HEK293T (cell line): ENCODE measurements around the gene PNPLA8.

Experiments used
- ARNT ChIP-seq: fragments of 450-650 bp; IDR thresholded peaks from 2 replicates; pipeline ENCODE4 v1.6.1; 2017; ENCODE audit warnings: mild to moderate bottlenecking
- CTBP1 ChIP-seq: fragments of 450-650 bp; IDR thresholded peaks from 2 replicates; pipeline ENCODE4 v1.6.1; 2016; ENCODE audit warnings: borderline replicate concordance
- FOXA1 ChIP-seq: fragments of 450-650 bp; IDR thresholded peaks from 2 replicates; pipeline ENCODE4 v1.6.1; 2016; ENCODE audit warnings: mild to moderate bottlenecking
- FOXK2 ChIP-seq: fragments of 450-650 bp; IDR thresholded peaks from 2 replicates; pipeline ENCODE4 v1.6.1; 2016; ENCODE audit warnings: mild to moderate bottlenecking
- FOXM1 ChIP-seq: fragments of 450-650 bp; IDR thresholded peaks from 2 replicates; pipeline ENCODE4 v1.6.1; 2017; ENCODE audit warnings: mild to moderate bottlenecking, borderline replicate concordance
- L3MBTL2 ChIP-seq: fragments of 450-650 bp; conservative IDR thresholded peaks from 2 replicates; pipeline ENCODE4 v1.6.1; 2016; ENCODE audit warnings: mild to moderate bottlenecking
- SP1 ChIP-seq: fragments of 450-650 bp; IDR thresholded peaks from 2 replicates; pipeline ENCODE4 v1.6.1; 2017
- SUZ12 ChIP-seq: fragments of 450-650 bp; IDR thresholded peaks from 2 replicates; pipeline ENCODE4 v1.6.1; 2016; ENCODE audit warnings: mild to moderate bottlenecking
- TARDBP ChIP-seq: fragments of 450-650 bp; IDR thresholded peaks from 2 replicates; pipeline ENCODE4 v1.6.1; 2016
- TF ChIP-seq, protein P1 (sequence below): fragments of 450-650 bp; IDR thresholded peaks from 2 replicates; pipeline ENCODE4 v1.6.1; 2016

DNA sequence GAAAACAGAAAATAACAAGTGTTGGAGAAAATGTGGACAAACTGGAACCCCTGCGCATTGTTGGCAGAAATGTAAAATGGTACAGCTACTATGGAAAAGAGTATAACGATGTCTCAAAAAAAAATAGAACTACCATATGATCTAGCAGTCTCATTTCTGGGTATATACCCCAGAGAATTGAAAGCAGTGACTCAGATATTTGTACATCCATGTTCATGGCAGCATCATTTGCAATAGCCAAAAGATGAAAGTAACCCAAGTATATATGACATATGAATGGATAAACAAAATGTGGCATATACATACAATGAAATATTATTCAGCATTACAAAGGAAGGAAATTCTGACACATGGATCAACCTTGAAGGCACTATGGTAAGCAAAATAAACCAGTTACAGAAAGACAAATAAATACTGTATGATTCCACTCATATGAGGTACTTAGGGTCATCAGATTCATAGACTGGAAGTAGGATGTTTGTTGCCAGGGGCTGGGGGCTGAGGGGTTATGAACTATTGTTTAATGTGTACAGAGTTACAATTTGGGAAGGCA lies 74.6 kb downstream of the PNPLA8 start:
- TF ChIP-seq, protein P1, sequence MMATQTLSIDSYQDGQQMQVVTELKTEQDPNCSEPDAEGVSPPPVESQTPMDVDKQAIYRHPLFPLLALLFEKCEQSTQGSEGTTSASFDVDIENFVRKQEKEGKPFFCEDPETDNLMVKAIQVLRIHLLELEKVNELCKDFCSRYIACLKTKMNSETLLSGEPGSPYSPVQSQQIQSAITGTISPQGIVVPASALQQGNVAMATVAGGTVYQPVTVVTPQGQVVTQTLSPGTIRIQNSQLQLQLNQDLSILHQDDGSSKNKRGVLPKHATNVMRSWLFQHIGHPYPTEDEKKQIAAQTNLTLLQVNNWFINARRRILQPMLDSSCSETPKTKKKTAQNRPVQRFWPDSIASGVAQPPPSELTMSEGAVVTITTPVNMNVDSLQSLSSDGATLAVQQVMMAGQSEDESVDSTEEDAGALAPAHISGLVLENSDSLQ = no peak
- TF ChIP-seq CTBP1 (no peak), SUZ12 (no peak), SP1 (no peak), TARDBP (no peak), FOXA1 (no peak), ARNT (no peak), FOXK2 (no peak), FOXM1 (no peak), L3MBTL2 (no peak)
